T-helper 1 cell treated with Interleukin-12 subunit alpha and Interleukin-12 subunit beta and Interleukin-4 antibody, amounts not matched to agents 30 μg/mL and 1 μg/mL, for 36 hours (primary cell): ENCODE measurements around the gene EMP2.

Experiments used
- H3K27ac Mint-ChIP-seq: one replicate; pipeline ENCODE4 v1.8.0; 2021; ENCODE audit warnings: mild to moderate bottlenecking, mixed read lengths
- H3K27me3 Mint-ChIP-seq: one replicate; pipeline ENCODE4 v1.8.0; 2021; ENCODE audit warnings: low read depth, mixed read lengths
- H3K36me3 Mint-ChIP-seq: one replicate; pipeline ENCODE4 v1.8.0; 2021; ENCODE audit warnings: low read depth, mixed read lengths
- H3K4me1 Mint-ChIP-seq: one replicate; pipeline ENCODE4 v1.8.0; 2021; ENCODE audit warnings: low read depth, mixed read lengths
- H3K4me3 Mint-ChIP-seq: one replicate; pipeline ENCODE4 v1.8.0; 2021; ENCODE audit warnings: mild to moderate bottlenecking, moderate library complexity, mixed read lengths
- H3K9me3 Mint-ChIP-seq: one replicate; pipeline ENCODE4 v1.8.0; 2021; ENCODE audit warnings: mixed read lengths

EMP2 gene

DNA sequence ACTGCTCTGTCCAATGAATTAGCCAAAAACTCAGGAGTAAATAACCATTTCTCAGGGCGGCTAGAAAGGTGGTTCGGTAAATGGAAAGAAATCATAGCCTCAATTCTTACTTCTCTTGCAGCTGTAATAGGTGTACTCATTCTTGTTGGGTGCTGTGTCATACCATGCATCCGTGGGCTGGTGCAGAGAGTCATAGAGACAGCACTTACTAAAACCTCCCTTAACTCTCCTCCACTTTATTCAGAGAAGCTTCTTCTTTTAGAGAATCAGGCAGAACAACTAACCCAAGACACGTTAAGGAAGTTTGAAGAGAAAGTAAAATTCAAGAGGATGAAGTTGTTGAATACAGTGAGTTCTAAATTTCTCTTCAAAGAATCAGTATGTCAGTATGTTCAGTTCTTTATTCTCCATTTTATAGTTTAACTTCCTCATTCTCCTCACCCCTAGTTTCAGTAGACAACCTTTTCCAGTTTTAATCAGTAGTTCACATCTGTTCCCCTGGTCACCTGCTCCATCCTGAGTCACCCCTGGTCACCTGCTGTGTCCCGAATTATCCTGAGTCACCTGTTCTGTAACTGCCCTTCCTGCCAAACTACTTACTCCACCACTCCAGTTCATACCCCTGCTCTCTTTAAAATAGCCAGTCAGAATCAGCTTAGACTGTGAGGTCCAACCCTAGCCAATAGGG lies 85.9 kb downstream of the EMP2 start:
- Mint-ChIP-seq H3K9me3 (peaks cover 23% of the 10 kb centered on the region), H3K27me3 (peaks cover 3% of the 10 kb centered on the region), H3K36me3 (peaks cover 4% of the 10 kb centered on the region), H3K27ac (no peak overlapping the region), H3K4me3 (no peak overlapping the region), H3K4me1 (no peaks in the 10 kb centered on the region)

DNA sequence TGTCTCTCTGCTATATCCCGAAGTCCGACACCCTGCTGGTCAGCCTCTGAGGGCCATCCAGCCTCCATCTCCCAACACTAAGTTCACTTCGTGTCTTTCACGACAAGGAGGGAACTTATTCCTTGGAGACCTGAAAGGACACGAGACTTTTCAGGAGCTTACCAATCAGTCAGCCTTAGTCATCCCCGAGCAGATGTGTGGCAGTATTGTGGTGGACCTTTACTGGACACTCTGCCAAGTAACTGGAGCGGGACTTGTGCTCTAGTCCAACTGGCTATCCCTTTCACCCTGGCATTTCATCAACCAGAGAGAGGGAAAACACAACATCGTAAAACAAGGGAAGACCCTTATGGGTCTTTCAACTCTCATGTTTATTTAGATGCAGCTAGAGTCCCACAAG lies 87.1 kb downstream of the EMP2 start:
- Mint-ChIP-seq H3K27me3 (peaks cover 3% of the 10 kb centered on the region), H3K27ac (no peak overlapping the region), H3K9me3 (peaks cover 23% of the 10 kb centered on the region), H3K4me3 (no peak overlapping the region), H3K4me1 (no peaks in the 10 kb centered on the region), H3K36me3 (peaks cover 4% of the 10 kb centered on the region)

DNA sequence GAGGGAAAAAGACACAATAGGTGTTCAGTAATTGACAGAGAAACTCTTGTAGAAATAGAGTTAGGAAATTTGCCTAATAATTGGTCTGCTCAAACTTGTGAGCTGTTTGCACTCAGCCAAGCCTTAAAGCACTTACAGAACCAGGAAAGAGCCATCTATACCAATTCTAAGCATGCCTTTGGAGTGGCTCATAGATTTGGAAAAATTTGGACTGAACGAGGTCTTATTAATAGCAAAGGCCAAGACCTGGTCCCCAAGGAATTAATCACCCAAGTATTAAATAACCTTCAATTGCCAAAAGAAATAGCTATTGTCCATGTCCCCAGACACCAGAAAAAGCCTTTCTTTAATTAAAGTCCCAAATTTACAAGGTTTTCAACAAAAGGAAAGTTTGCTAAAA lies 90.3 kb downstream of the EMP2 start:
- peaks cover 3% of the 10 kb centered on the region for H3K27me3 Mint-ChIP-seq
- peaks cover 9% of the 10 kb centered on the region for H3K36me3 Mint-ChIP-seq
- H3K4me1 Mint-ChIP-seq, result no peaks in the 10 kb centered on the region
- peaks cover 24% of the 10 kb centered on the region for H3K9me3 Mint-ChIP-seq
- no peak overlapping the region for H3K27ac Mint-ChIP-seq
- H3K4me3 Mint-ChIP-seq, result no peak overlapping the region

DNA sequence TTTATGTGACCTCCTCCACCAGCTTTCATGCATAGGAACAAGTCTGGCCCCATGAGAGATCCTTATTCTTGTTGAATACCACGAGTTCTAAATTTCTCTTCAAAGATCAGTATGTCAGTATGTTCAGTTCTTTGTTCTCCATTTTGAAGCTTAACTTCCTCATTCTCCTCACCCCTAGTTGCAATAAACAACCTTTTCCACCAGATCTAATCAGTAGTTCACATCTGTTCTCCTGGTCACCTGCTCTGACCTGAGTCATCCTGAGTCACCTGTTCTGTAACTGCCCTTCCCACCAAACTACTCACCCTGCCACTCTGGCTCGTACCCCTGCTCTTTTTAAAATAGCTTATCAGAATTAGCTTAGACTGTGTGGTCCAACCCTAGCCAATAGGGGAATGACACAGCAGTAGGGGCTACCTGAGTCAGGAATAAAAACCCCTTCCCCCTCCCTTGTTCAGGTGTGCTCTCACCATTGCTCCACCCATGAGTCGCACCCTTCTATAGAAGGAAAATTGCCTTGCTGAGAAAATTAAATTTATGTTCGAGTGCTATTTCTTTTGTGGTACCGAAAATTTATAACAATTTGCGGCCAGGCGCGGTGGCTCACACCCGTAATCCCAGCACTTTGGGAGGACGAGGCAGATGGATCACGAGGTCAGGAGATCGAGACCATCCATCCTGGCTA lies 94.6 kb downstream of the EMP2 start:
- no peaks in the 10 kb centered on the region for H3K27me3 Mint-ChIP-seq
- peaks cover 17% of the 10 kb centered on the region for H3K9me3 Mint-ChIP-seq
- H3K36me3 Mint-ChIP-seq, result peaks cover 26% of the 10 kb centered on the region
- H3K4me3 Mint-ChIP-seq, result no peak overlapping the region
- no peak overlapping the region for H3K27ac Mint-ChIP-seq
- H3K4me1 Mint-ChIP-seq, result no peaks in the 10 kb centered on the region

DNA sequence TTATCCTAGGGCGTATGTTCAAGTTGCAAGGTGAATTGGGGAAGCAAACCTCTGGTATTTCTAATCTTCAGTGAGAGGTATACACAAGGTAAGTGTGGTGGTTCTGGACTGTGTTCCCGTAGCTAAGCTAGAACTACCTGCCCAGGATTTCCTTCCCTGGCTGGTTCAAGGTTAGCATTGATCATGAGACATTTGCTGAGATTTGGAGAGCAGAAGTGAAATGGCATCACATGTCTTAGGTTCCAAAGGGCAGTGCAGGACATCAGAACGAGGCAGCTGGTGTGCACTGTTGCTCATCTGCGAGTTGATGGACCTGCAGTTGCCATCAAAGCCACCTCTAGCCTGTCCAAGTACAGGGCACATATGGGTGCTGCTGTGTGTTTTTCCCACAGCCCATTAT lies 95.2 kb downstream of the EMP2 start:
- Mint-ChIP-seq H3K27ac (no peak overlapping the region), H3K9me3 (peaks cover 17% of the 10 kb centered on the region), H3K36me3 (peaks cover 32% of the 10 kb centered on the region), H3K4me3 (no peak overlapping the region), H3K27me3 (no peaks in the 10 kb centered on the region), H3K4me1 (no peaks in the 10 kb centered on the region)

DNA sequence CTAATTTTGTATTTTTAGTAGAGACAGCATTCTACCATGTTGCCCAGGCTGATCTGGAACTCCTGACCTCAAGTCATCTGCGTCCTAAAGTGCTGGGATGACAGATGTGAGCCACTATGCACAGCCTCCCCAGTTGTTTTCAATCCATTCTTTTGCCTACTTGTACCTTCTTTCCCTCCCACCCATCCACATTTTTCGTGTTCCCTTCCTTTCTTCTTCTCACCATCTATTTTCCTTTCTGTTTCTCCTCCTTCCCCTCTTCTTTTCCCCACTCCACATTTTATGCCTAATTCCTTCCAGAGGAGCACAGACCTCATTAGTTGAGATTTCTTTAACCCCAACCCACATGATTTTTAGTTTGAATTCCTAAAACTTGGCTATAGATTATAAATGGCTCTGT lies 100.2 kb downstream of the EMP2 start:
- peaks cover 45% of the 10 kb centered on the region for H3K36me3 Mint-ChIP-seq
- H3K4me3 Mint-ChIP-seq, result no peak overlapping the region
- H3K27ac Mint-ChIP-seq, result no peak overlapping the region

More for the DNA sequence above, 100.2 kb downstream of the EMP2 start:
- peaks cover 22% of the 10 kb centered on the region for H3K9me3 Mint-ChIP-seq
- no peaks in the 10 kb centered on the region for H3K4me1 Mint-ChIP-seq
- no peaks in the 10 kb centered on the region for H3K27me3 Mint-ChIP-seq
